H9 (cell line): ENCODE measurements around the gene SIT1. TPM values are rescaled to one million over a fixed set of nuclear protein-coding genes. Genes with fewer than 3 reads are reported as not detected.

ENCODE experiments used
- DNase-seq: peaks from one replicate; pipeline ENCODE4 v3.0.0-alpha.2; 2017
- H2AFZ ChIP-seq: one replicate; pipeline ENCODE4 v1.6.1; 2013; ENCODE audit warnings: mild to moderate bottlenecking, low read length, control low read depth, moderate library complexity
- H2AK5ac ChIP-seq: 2 replicates; pipeline ENCODE4 v1.6.1; 2013; ENCODE audit warnings: low read length, control low read depth, mixed read lengths; ENCODE audit not compliant: insufficient read length
- H2BK120ac ChIP-seq: one replicate; pipeline ENCODE4 v1.6.1; 2013; ENCODE audit warnings: low read depth, mild to moderate bottlenecking, low read length, control low read depth, inconsistent platforms; ENCODE audit not compliant: poor library complexity, severe bottlenecking
- H2BK12ac ChIP-seq: 2 replicates; pipeline ENCODE4 v1.6.1; 2013; ENCODE audit warnings: low read length, control low read depth, mixed read lengths, low read depth; ENCODE audit not compliant: insufficient read length
- H2BK15ac ChIP-seq: 2 replicates; pipeline ENCODE4 v1.6.1; 2013; ENCODE audit warnings: low read depth, low read length, control low read depth
- H2BK20ac ChIP-seq: one replicate; pipeline ENCODE4 v1.6.1; 2013; ENCODE audit warnings: low read depth, mild to moderate bottlenecking, low read length, control low read depth, inconsistent platforms; ENCODE audit not compliant: poor library complexity, severe bottlenecking
- H2BK5ac ChIP-seq: 2 replicates; pipeline ENCODE4 v1.6.1; 2013; ENCODE audit warnings: low read length, control low read depth, mixed read lengths; ENCODE audit not compliant: insufficient read length
- H3K14ac ChIP-seq: 2 replicates; pipeline ENCODE4 v1.6.1; 2013; ENCODE audit warnings: low read length, control low read depth; ENCODE audit not compliant: insufficient read depth
- H3K18ac ChIP-seq: 2 replicates; pipeline ENCODE4 v1.6.1; 2013; ENCODE audit warnings: low read depth, mild to moderate bottlenecking, mixed read lengths, low read length, control low read depth; ENCODE audit not compliant: insufficient read length
- H3K23ac ChIP-seq: 2 replicates; pipeline ENCODE4 v1.6.1; 2013; ENCODE audit warnings: low read length, control low read depth, mixed read lengths, low read depth; ENCODE audit not compliant: insufficient read length
- H3K23me2 ChIP-seq: 2 replicates; pipeline ENCODE4 v1.6.1; 2013; ENCODE audit warnings: low read depth, mild to moderate bottlenecking, mixed read lengths, low read length, control low read depth; ENCODE audit not compliant: insufficient read length, poor library complexity, severe bottlenecking
- H3K27ac ChIP-seq: 2 replicates; pipeline ENCODE4 v1.5.1; 2013; ENCODE audit warnings: low read length, control low read depth, mixed read lengths, low read depth; ENCODE audit not compliant: insufficient read length
- H3K27me3 ChIP-seq: 2 replicates; pipeline ENCODE4 v1.6.1; 2013; ENCODE audit warnings: low read length, control low read depth, inconsistent platforms; ENCODE audit not compliant: insufficient read depth
- H3K4ac ChIP-seq: 2 replicates; pipeline ENCODE4 v1.6.1; 2013; ENCODE audit warnings: low read depth, mild to moderate bottlenecking, control low read depth, inconsistent platforms, low read length, moderate library complexity
- H3K4me1 ChIP-seq: 2 replicates; pipeline ENCODE4 v1.6.1; 2013; ENCODE audit warnings: low read length, control low read depth, inconsistent platforms; ENCODE audit not compliant: insufficient read depth
- H3K4me2 ChIP-seq: 2 replicates; pipeline ENCODE4 v1.6.1; 2013; ENCODE audit warnings: low read length, control low read depth, mixed read lengths; ENCODE audit not compliant: insufficient read length, insufficient read depth
- H3K56ac ChIP-seq: 2 replicates; pipeline ENCODE4 v1.6.1; 2013; ENCODE audit warnings: low read depth, mild to moderate bottlenecking, mixed read lengths, low read length, control low read depth; ENCODE audit not compliant: insufficient read length
- H3K79me1 ChIP-seq: 2 replicates; pipeline ENCODE4 v1.6.1; 2013; ENCODE audit warnings: low read depth, mild to moderate bottlenecking, moderate library complexity, low read length, control low read depth, inconsistent platforms; ENCODE audit not compliant: insufficient read depth, poor library complexity, severe bottlenecking
- H3K79me2 ChIP-seq: 2 replicates; pipeline ENCODE4 v1.6.1; 2013; ENCODE audit warnings: low read length, control low read depth, inconsistent platforms; ENCODE audit not compliant: insufficient read depth
- H3K9ac ChIP-seq: 2 replicates; pipeline ENCODE4 v1.6.1; 2013; ENCODE audit warnings: low read length, control low read depth, mixed read lengths; ENCODE audit not compliant: insufficient read length; ENCODE audit errors: extremely low read depth
- H3K9me3 ChIP-seq: one replicate; pipeline ENCODE4 v1.6.1; 2013; ENCODE audit warnings: low read depth, low read length, inconsistent platforms; ENCODE audit not compliant: control insufficient read depth
- H3T11ph ChIP-seq: one replicate; pipeline ENCODE4 v1.6.1; 2013; ENCODE audit warnings: mild to moderate bottlenecking, low read length, control low read depth, inconsistent platforms
- H4K20me1 ChIP-seq: one replicate; pipeline ENCODE4 v1.6.1; 2013; ENCODE audit not compliant: control insufficient read depth, insufficient read length, insufficient read depth
- H4K5ac ChIP-seq: 2 replicates; pipeline ENCODE4 v1.6.1; 2013; ENCODE audit warnings: low read depth, mild to moderate bottlenecking, mixed read lengths, low read length, control low read depth; ENCODE audit not compliant: insufficient read length
- H4K8ac ChIP-seq: replicated peaks from 2 replicates; pipeline ENCODE4 v1.6.1; 2013; ENCODE audit warnings: low read length, control low read depth, mixed read lengths, low read depth; ENCODE audit not compliant: insufficient read length
- H4K91ac ChIP-seq: 2 replicates; pipeline ENCODE4 v1.6.1; 2013; ENCODE audit warnings: low read depth, mild to moderate bottlenecking, moderate library complexity, mixed read lengths, low read length, control low read depth; ENCODE audit not compliant: insufficient read length
- H3K27ac Mint-ChIP-seq, 3 experiments: 2 replicates in 2 of 3; 3 replicates in 1 of 3; pipeline ENCODE4 v1.8.0; 2020 to 2021; ENCODE audit warnings: mixed read lengths in 3 of 3, mild to moderate bottlenecking in 1 of 3, moderate library complexity in 1 of 3
- H3K27me3 Mint-ChIP-seq: 2 replicates; pipeline ENCODE4 v1.8.0; 2021; ENCODE audit warnings: low read depth, mild to moderate bottlenecking, moderate library complexity, mixed read lengths
- H3K36me3 Mint-ChIP-seq, 3 experiments: 2 replicates in 2 of 3; 3 replicates in 1 of 3; pipeline ENCODE4 v1.8.0; 2020 to 2021; ENCODE audit warnings: low read depth in 3 of 3, mixed read lengths in 3 of 3; ENCODE audit not compliant: insufficient read depth in 1 of 3
- H3K4me1 Mint-ChIP-seq, 2 experiments: 2 replicates each; pipeline ENCODE4 v1.8.0; 2020; ENCODE audit warnings: mixed read lengths in 2 of 2
- H3K4me3 Mint-ChIP-seq, 2 experiments: 2 replicates in 1 of 2; 3 replicates in 1 of 2; pipeline ENCODE4 v1.8.0; 2020 to 2021; ENCODE audit warnings: mild to moderate bottlenecking in 2 of 2, mixed read lengths in 2 of 2, moderate library complexity in 1 of 2
- H3K9me3 Mint-ChIP-seq, 2 experiments: 2 replicates in 1 of 2; 3 replicates in 1 of 2; pipeline ENCODE4 v1.8.0; 2020; ENCODE audit warnings: mild to moderate bottlenecking in 2 of 2, mixed read lengths in 2 of 2, moderate library complexity in 1 of 2
- CTCF ChIP-seq: fragments of 200-600 bp; sonication (generic); conservative IDR thresholded peaks from 3 replicates; pipeline ENCODE4 v1.8.0; 2021; ENCODE audit warnings: antibody characterized with exemption, mild to moderate bottlenecking
- WGBS: extraction: QIAGEN DNeasy Blood & Tissue Kit; methylation state at CpG from one replicate; pipeline ENCODE4 v1.1.7; 2013; ENCODE audit warnings: missing lambda C conversion rate, low lambda C conversion rate, mixed read lengths; ENCODE audit not compliant: insufficient read length; ENCODE audit errors: extremely low coverage; 5-methylcytosine and 5-hydroxymethylcytosine counted together
- total RNA-seq: library from RNA; stranded (reverse); gene quantifications from 2 replicates; pipeline ENCODE4 v1.2.1, GENCODE V29; 2021

SIT1 gene
- total RNA-seq, 1 experiment from 2014 or later = 1.6 TPM

GRCh38 chr9:35606138-35606504 is 44.6 kb downstream of the SIT1 start:
- Mint-ChIP-seq H3K27ac (peak overlapping the region in 1 of 3 experiments; percentile 29; a peak in 1 of 7 replicates), H3K4me3 (peak overlapping the region; percentile 72 to 85), H3K4me1 (peaks cover 14 to 23% of the 10 kb centered on the region in 2 experiments), H3K27me3 (peaks cover 3% of the 10 kb centered on the region; the same call in 1 of the 2 replicates), H3K36me3 (peaks cover 9 to 25% (median 21%) of the 10 kb centered on the region in 3 experiments; a peak in 6 of 7 replicates), H3K9me3 (no peaks in the 10 kb centered on the region; a peak in 1 of 5 replicates)
- H3K9ac ChIP-seq = peak overlapping the region; percentile 16
- DNase-seq = no peak
- H3K23me2 ChIP-seq = peaks cover 15% of the 10 kb centered on the region
- H3K4me1 ChIP-seq = no peaks in the 10 kb centered on the region; the same call in 1 of the 2 replicates
- H3K79me2 ChIP-seq = no peaks in the 10 kb centered on the region
- no peaks in the 10 kb centered on the region for H3K79me1 ChIP-seq
- no peak overlapping the region for H4K5ac ChIP-seq
- H4K8ac ChIP-seq = no peak overlapping the region
- no peaks in the 10 kb centered on the region for H3K9me3 ChIP-seq
- H3K27ac ChIP-seq = no peak overlapping the region
- no peaks in the 10 kb centered on the region for H4K20me1 ChIP-seq
- H3K56ac ChIP-seq = no peak overlapping the region
- no peak overlapping the region for H2BK5ac ChIP-seq
- no peak overlapping the region for H3K18ac ChIP-seq
- no peak overlapping the region for H4K91ac ChIP-seq
- peak overlapping the region; percentile 81 for H3K4me2 ChIP-seq
- no peak overlapping the region for H2AFZ ChIP-seq
- no peak overlapping the region for H3K4ac ChIP-seq
- no peak overlapping the region for H2BK12ac ChIP-seq
- no peak for TF ChIP-seq CTCF
- H3K23ac ChIP-seq = no peak overlapping the region
- no peak overlapping the region for H3T11ph ChIP-seq
- H3K14ac ChIP-seq = no peak overlapping the region
- no CpG with 5 or more reads among the region's 5 CpGs for WGBS
- H2BK120ac ChIP-seq = no peak overlapping the region
- no peak overlapping the region for H2AK5ac ChIP-seq
- H2BK15ac ChIP-seq = no peak overlapping the region
- no peaks in the 10 kb centered on the region for H3K27me3 ChIP-seq
- H2BK20ac ChIP-seq = no peak overlapping the region
